ENCODE results near the gene CYP27A1.

CYP27A1 gene

GRCh38 chr2:218776488-218776887 is 5.5 kb upstream of the CYP27A1 start:
- DNase-seq = no peak

- DNase-seq = no peak
Observed at GRCh38 chr2:218777276-218777990, 4.5 kb upstream of the CYP27A1 start.

- DNase-seq = no peak
Observed at GRCh38 chr2:218780046-218780445, 1.9 kb upstream of the CYP27A1 start.

- DNase-seq = no peak
Observed at GRCh38 chr2:218780851-218781690, 876 bp upstream of the CYP27A1 start.

- DNase-seq = peak; percentile 40
Observed at GRCh38 chr2:218782528-218782844, 539 bp downstream of the CYP27A1 start.

- DNase-seq = no peak
Observed at GRCh38 chr2:218783688-218784087, 1.7 kb downstream of the CYP27A1 start.

- DNase-seq = no peak
Observed at GRCh38 chr2:218785103-218785502, 3.2 kb downstream of the CYP27A1 start.

- no peak for DNase-seq
Observed at GRCh38 chr2:218786133-218786532, 4.2 kb downstream of the CYP27A1 start.

- DNase-seq = no peak
Observed at GRCh38 chr2:218788529-218789255, 6.7 kb downstream of the CYP27A1 start.

GRCh38 chr2:218792433-218792832 is 10.5 kb downstream of the CYP27A1 start:
- DNase-seq = no peak

GRCh38 chr2:218796691-218797090 is 14.7 kb downstream of the CYP27A1 start:
- DNase-seq = no peak

- DNase-seq = no peak
Observed at GRCh38 chr2:218798767-218799504, 17.0 kb downstream of the CYP27A1 start.

- DNase-seq = no peak
Observed at GRCh38 chr2:218799990-218800389, 18.0 kb downstream of the CYP27A1 start.

GRCh38 chr2:218802386-218802994 is 20.5 kb downstream of the CYP27A1 start:
- no peak for DNase-seq

GRCh38 chr2:218804817-218805216 is 22.9 kb downstream of the CYP27A1 start:
- DNase-seq = no peak

GRCh38 chr2:218805627-218806026 is 23.7 kb downstream of the CYP27A1 start:
- no peak for DNase-seq

- no peak for DNase-seq
Observed at GRCh38 chr2:218806346-218806978, 24.5 kb downstream of the CYP27A1 start.

GRCh38 chr2:218807626-218808025 is 25.7 kb downstream of the CYP27A1 start:
- DNase-seq = no peak

- no peak for DNase-seq
Observed at GRCh38 chr2:218809515-218809914, 27.6 kb downstream of the CYP27A1 start.

GRCh38 chr2:218810256-218810655 is 28.3 kb downstream of the CYP27A1 start:
- no peak for DNase-seq

GRCh38 chr2:218811382-218811781 is 29.4 kb downstream of the CYP27A1 start:
- no peak for DNase-seq
